Measurements from ENCODE around the gene SLCO2A1. TPM values are rescaled to one million over a fixed set of nuclear protein-coding genes. Genes with fewer than 3 reads are reported as not detected.
A peak's percentile ranks its signal among the peaks of the same experiment; 100 is the strongest.

SLCO2A1 gene
- total RNA-seq, 1 donor from 2014 or later = 0.52 TPM

- H3K9ac ChIP-seq (ENCODE audit: low read depth in 1 of 3, low read length in 3 of 3) = no peak overlapping the region
- no peak overlapping the region for H3K4me3 ChIP-seq (ENCODE audit: low read length in 3 of 3)
- H3K9me3 ChIP-seq (ENCODE audit: control insufficient read depth in 3 of 3, low read length in 3 of 3) = no peaks in the 10 kb centered on the region
- H3K27me3 ChIP-seq (ENCODE audit: control insufficient read depth in 3 of 3, insufficient read depth in 3 of 3, low read length in 3 of 3) = no peaks in the 10 kb centered on the region
- no peak overlapping the region for H3K27ac ChIP-seq (ENCODE audit: low read depth, low read length)
- H3K4me1 ChIP-seq (ENCODE audit: control insufficient read depth in 3 of 3, insufficient read depth in 3 of 3, low read length in 3 of 3) = peaks cover 24 to 35% (median 27%) of the 10 kb centered on the region in 3 donors
- no peaks in the 10 kb centered on the region for H3K36me3 ChIP-seq (ENCODE audit: control insufficient read depth in 3 of 3, insufficient read depth in 3 of 3, low read length in 3 of 3)
These were observed 81.5 kb downstream of the SLCO2A1 start for GRCh38 chr3:133948131-133948810.

- Histone ChIP-seq H3K36me3 (ENCODE audit: control insufficient read depth in 3 of 3, insufficient read depth in 3 of 3, low read length in 3 of 3) (no peaks in the 10 kb centered on the region), H3K27me3 (ENCODE audit: control insufficient read depth in 3 of 3, insufficient read depth in 3 of 3, low read length in 3 of 3) (no peaks in the 10 kb centered on the region), H3K9me3 (ENCODE audit: control insufficient read depth in 3 of 3, low read length in 3 of 3) (no peaks in the 10 kb centered on the region), H3K27ac (ENCODE audit: low read depth, low read length) (no peak overlapping the region), H3K4me3 (ENCODE audit: low read length in 3 of 3) (no peak overlapping the region), H3K9ac (ENCODE audit: low read depth in 1 of 3, low read length in 3 of 3) (no peak overlapping the region), H3K4me1 (ENCODE audit: control insufficient read depth in 3 of 3, insufficient read depth in 3 of 3, low read length in 3 of 3) (peaks cover 29 to 52% (median 39%) of the 10 kb centered on the region in 3 donors)
These were observed 84.2 kb downstream of the SLCO2A1 start for GRCh38 chr3:133945381-133946095.

- peaks cover 29 to 52% (median 39%) of the 10 kb centered on the region in 3 donors for H3K4me1 ChIP-seq (ENCODE audit: control insufficient read depth in 3 of 3, insufficient read depth in 3 of 3, low read length in 3 of 3)
- H3K27ac ChIP-seq (ENCODE audit: low read depth, low read length) = no peak overlapping the region
- no peaks in the 10 kb centered on the region for H3K9me3 ChIP-seq (ENCODE audit: control insufficient read depth in 3 of 3, low read length in 3 of 3)
- H3K9ac ChIP-seq (ENCODE audit: low read depth in 1 of 3, low read length in 3 of 3) = peak overlapping the region in 1 of 3 donors; percentile 33
- no peak overlapping the region for H3K4me3 ChIP-seq (ENCODE audit: low read length in 3 of 3)
- no peaks in the 10 kb centered on the region for H3K27me3 ChIP-seq (ENCODE audit: control insufficient read depth in 3 of 3, insufficient read depth in 3 of 3, low read length in 3 of 3)
- H3K36me3 ChIP-seq (ENCODE audit: control insufficient read depth in 3 of 3, insufficient read depth in 3 of 3, low read length in 3 of 3) = no peaks in the 10 kb centered on the region
These were observed 84.9 kb downstream of the SLCO2A1 start for GRCh38 chr3:133944641-133945380.

- H3K36me3 ChIP-seq (ENCODE audit: control insufficient read depth in 3 of 3, insufficient read depth in 3 of 3, low read length in 3 of 3) = no peaks in the 10 kb centered on the region
- no peaks in the 10 kb centered on the region for H3K27me3 ChIP-seq (ENCODE audit: control insufficient read depth in 3 of 3, insufficient read depth in 3 of 3, low read length in 3 of 3)
- H3K4me1 ChIP-seq (ENCODE audit: control insufficient read depth in 3 of 3, insufficient read depth in 3 of 3, low read length in 3 of 3) = peaks cover 29 to 49% (median 36%) of the 10 kb centered on the region in 3 donors
- no peak overlapping the region for H3K27ac ChIP-seq (ENCODE audit: low read depth, low read length)
- H3K9ac ChIP-seq (ENCODE audit: low read depth in 1 of 3, low read length in 3 of 3) = peak overlapping the region in 1 of 3 donors; percentile 33
- no peak overlapping the region for H3K4me3 ChIP-seq (ENCODE audit: low read length in 3 of 3)
- no peaks in the 10 kb centered on the region for H3K9me3 ChIP-seq (ENCODE audit: control insufficient read depth in 3 of 3, low read length in 3 of 3)
These were observed 85.5 kb downstream of the SLCO2A1 start for GRCh38 chr3:133944181-133944580.

GRCh38 chr3:133943639-133944141, 86.0 kb downstream of the SLCO2A1 start:
- Histone ChIP-seq H3K9ac (ENCODE audit: low read depth in 1 of 3, low read length in 3 of 3) (no peak overlapping the region), H3K4me1 (ENCODE audit: control insufficient read depth in 3 of 3, insufficient read depth in 3 of 3, low read length in 3 of 3) (peaks cover 29 to 47% (median 35%) of the 10 kb centered on the region in 3 donors), H3K27ac (ENCODE audit: low read depth, low read length) (no peak overlapping the region)

GRCh38 chr3:133943031-133943535, 86.6 kb downstream of the SLCO2A1 start:
- peaks cover 29 to 45% (median 35%) of the 10 kb centered on the region in 3 donors for H3K4me1 ChIP-seq (ENCODE audit: control insufficient read depth in 3 of 3, insufficient read depth in 3 of 3, low read length in 3 of 3)
- H3K9me3 ChIP-seq (ENCODE audit: control insufficient read depth in 3 of 3, low read length in 3 of 3) = no peaks in the 10 kb centered on the region
- no peak overlapping the region for H3K4me3 ChIP-seq (ENCODE audit: low read length in 3 of 3)
- no peaks in the 10 kb centered on the region for H3K27me3 ChIP-seq (ENCODE audit: control insufficient read depth in 3 of 3, insufficient read depth in 3 of 3, low read length in 3 of 3)
- no peak overlapping the region for H3K9ac ChIP-seq (ENCODE audit: low read depth in 1 of 3, low read length in 3 of 3)
- H3K27ac ChIP-seq (ENCODE audit: low read depth, low read length) = no peak overlapping the region
- no peaks in the 10 kb centered on the region for H3K36me3 ChIP-seq (ENCODE audit: control insufficient read depth in 3 of 3, insufficient read depth in 3 of 3, low read length in 3 of 3)

More at GRCh38 chr3:133943639-133944141, 86.0 kb downstream of the SLCO2A1 start:
- Histone ChIP-seq H3K4me3 (ENCODE audit: low read length in 3 of 3) (no peak overlapping the region), H3K9me3 (ENCODE audit: control insufficient read depth in 3 of 3, low read length in 3 of 3) (no peaks in the 10 kb centered on the region), H3K27me3 (ENCODE audit: control insufficient read depth in 3 of 3, insufficient read depth in 3 of 3, low read length in 3 of 3) (no peaks in the 10 kb centered on the region), H3K36me3 (ENCODE audit: control insufficient read depth in 3 of 3, insufficient read depth in 3 of 3, low read length in 3 of 3) (no peaks in the 10 kb centered on the region)

- Histone ChIP-seq H3K36me3 (ENCODE audit: control insufficient read depth in 3 of 3, insufficient read depth in 3 of 3, low read length in 3 of 3) (no peaks in the 10 kb centered on the region), H3K27ac (ENCODE audit: low read depth, low read length) (no peak overlapping the region), H3K9ac (ENCODE audit: low read depth in 1 of 3, low read length in 3 of 3) (no peak overlapping the region), H3K27me3 (ENCODE audit: control insufficient read depth in 3 of 3, insufficient read depth in 3 of 3, low read length in 3 of 3) (no peaks in the 10 kb centered on the region), H3K4me1 (ENCODE audit: control insufficient read depth in 3 of 3, insufficient read depth in 3 of 3, low read length in 3 of 3) (peaks cover 29 to 45% (median 35%) of the 10 kb centered on the region in 3 donors), H3K4me3 (ENCODE audit: low read length in 3 of 3) (peak overlapping the region in 1 of 3 donors; percentile 35), H3K9me3 (ENCODE audit: control insufficient read depth in 3 of 3, low read length in 3 of 3) (no peaks in the 10 kb centered on the region)
These were observed 88.3 kb downstream of the SLCO2A1 start for GRCh38 chr3:133941415-133941821.

GRCh38 chr3:133940536-133940935, 89.2 kb downstream of the SLCO2A1 start:
- no peak overlapping the region for H3K4me3 ChIP-seq (ENCODE audit: low read length in 3 of 3)
- no peak overlapping the region for H3K9ac ChIP-seq (ENCODE audit: low read depth in 1 of 3, low read length in 3 of 3)
- no peaks in the 10 kb centered on the region for H3K27me3 ChIP-seq (ENCODE audit: control insufficient read depth in 3 of 3, insufficient read depth in 3 of 3, low read length in 3 of 3)
- no peaks in the 10 kb centered on the region for H3K36me3 ChIP-seq (ENCODE audit: control insufficient read depth in 3 of 3, insufficient read depth in 3 of 3, low read length in 3 of 3)
- no peak overlapping the region for H3K27ac ChIP-seq (ENCODE audit: low read depth, low read length)
- no peaks in the 10 kb centered on the region for H3K9me3 ChIP-seq (ENCODE audit: control insufficient read depth in 3 of 3, low read length in 3 of 3)
- peaks cover 24 to 36% (median 30%) of the 10 kb centered on the region in 3 donors for H3K4me1 ChIP-seq (ENCODE audit: control insufficient read depth in 3 of 3, insufficient read depth in 3 of 3, low read length in 3 of 3)

- H3K9me3 ChIP-seq (ENCODE audit: control insufficient read depth in 3 of 3, low read length in 3 of 3) = no peaks in the 10 kb centered on the region
- no peaks in the 10 kb centered on the region for H3K36me3 ChIP-seq (ENCODE audit: control insufficient read depth in 3 of 3, insufficient read depth in 3 of 3, low read length in 3 of 3)
- H3K27ac ChIP-seq (ENCODE audit: low read depth, low read length) = no peak overlapping the region
- H3K27me3 ChIP-seq (ENCODE audit: control insufficient read depth in 3 of 3, insufficient read depth in 3 of 3, low read length in 3 of 3) = no peaks in the 10 kb centered on the region
- H3K9ac ChIP-seq (ENCODE audit: low read depth in 1 of 3, low read length in 3 of 3) = no peak overlapping the region
- H3K4me3 ChIP-seq (ENCODE audit: low read length in 3 of 3) = no peak overlapping the region
- H3K4me1 ChIP-seq (ENCODE audit: control insufficient read depth in 3 of 3, insufficient read depth in 3 of 3, low read length in 3 of 3) = peaks cover 14 to 26% (median 19%) of the 10 kb centered on the region in 3 donors
These were observed 90.3 kb downstream of the SLCO2A1 start for GRCh38 chr3:133939463-133939835.
